SH-SY5Y (cell line): ENCODE results near the gene MLLT1.

Source experiments
- GATA2 ChIP-seq: IDR thresholded peaks from 2 replicates; pipeline ENCODE4 v1.6.1; 2011; ENCODE audit warnings: mild to moderate bottlenecking, low read depth, low read length
- GATA3 ChIP-seq: IDR thresholded peaks from 2 replicates; pipeline ENCODE4 v1.6.1; 2011; ENCODE audit warnings: low read depth, mild to moderate bottlenecking, low read length, moderate library complexity

DNA sequence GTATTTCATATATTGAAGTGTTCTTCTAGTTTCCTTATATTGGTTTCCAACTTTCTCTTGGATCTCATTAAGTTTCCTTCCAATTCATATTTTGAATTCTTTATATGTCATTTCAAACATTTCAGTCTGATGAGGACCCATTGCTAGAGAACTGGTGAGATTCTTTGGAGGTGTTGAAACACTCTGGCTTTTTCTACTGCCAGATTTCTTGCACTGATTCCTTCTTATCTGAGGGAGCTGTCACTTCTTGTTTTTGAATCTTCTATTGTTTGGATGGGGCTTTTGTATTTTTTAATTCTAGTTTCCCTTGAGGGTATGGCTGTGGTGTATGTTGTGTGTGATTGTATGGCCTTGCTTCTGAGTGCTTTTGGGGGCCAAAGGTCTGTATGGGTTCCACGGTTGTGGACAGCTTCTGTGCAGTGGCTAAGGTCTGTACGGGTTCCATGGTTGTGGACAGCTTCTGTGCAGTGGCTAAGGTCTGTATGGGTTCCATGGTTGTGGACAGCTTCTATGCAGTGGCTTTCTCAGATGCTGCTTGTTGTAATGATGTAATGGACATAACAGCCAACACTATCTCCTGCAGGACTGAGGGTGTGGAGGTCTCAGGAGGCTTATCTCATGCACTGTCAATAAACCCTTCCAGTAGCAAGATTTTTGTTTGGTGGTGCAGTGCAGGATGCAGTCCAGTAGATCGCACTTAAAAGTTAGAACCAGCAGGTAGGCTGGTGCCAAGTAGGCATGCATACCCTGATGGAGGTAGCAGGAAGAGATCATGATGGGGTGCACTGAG is 107.5 kb downstream of the MLLT1 start:
- no peak for TF ChIP-seq GATA2
- no peak for TF ChIP-seq GATA3
